IPS DF 6.9 (cell line): ENCODE measurements around the gene LGALS8.
"Not testable (repeated sequence)": the region's sequence is repeated elsewhere in the genome, so short reads cannot be mapped to it uniquely, and the experiment has no call there.

Experiments used
- DNase-seq: peaks from one replicate; pipeline ENCODE4 v3.0.0-alpha.2; 2013; ENCODE audit warnings: low read depth, low spot score
- H3K27ac ChIP-seq: one replicate; pipeline ENCODE4 v1.5.1; 2013; ENCODE audit warnings: low read length, control low read depth
- H3K27me3 ChIP-seq: 2 replicates; pipeline ENCODE4 v1.6.1; 2013; ENCODE audit warnings: mild to moderate bottlenecking, low read length; ENCODE audit not compliant: control insufficient read depth, insufficient read depth
- H3K36me3 ChIP-seq: 2 replicates; pipeline ENCODE4 v1.6.1; 2013; ENCODE audit warnings: low read length; ENCODE audit not compliant: control insufficient read depth, insufficient read depth
- H3K4me1 ChIP-seq: 2 replicates; pipeline ENCODE4 v1.6.1; 2013; ENCODE audit warnings: low read length; ENCODE audit not compliant: control insufficient read depth, insufficient read depth
- H3K4me3 ChIP-seq: 2 replicates; pipeline ENCODE4 v1.5.1; 2013; ENCODE audit warnings: mild to moderate bottlenecking, low read length
- H3K9me3 ChIP-seq: 2 replicates; pipeline ENCODE4 v1.6.1; 2013; ENCODE audit warnings: low read length, inconsistent platforms; ENCODE audit not compliant: control insufficient read depth, insufficient read depth
- WGBS: extraction: QIAGEN DNeasy Blood & Tissue Kit; methylation state at CpG from one replicate; pipeline ENCODE4 v1.1.7; 2013; ENCODE audit warnings: mixed read lengths, missing lambda C conversion rate; ENCODE audit not compliant: insufficient read length, insufficient coverage; 5-methylcytosine and 5-hydroxymethylcytosine counted together

The LGALS8 gene

DNA sequence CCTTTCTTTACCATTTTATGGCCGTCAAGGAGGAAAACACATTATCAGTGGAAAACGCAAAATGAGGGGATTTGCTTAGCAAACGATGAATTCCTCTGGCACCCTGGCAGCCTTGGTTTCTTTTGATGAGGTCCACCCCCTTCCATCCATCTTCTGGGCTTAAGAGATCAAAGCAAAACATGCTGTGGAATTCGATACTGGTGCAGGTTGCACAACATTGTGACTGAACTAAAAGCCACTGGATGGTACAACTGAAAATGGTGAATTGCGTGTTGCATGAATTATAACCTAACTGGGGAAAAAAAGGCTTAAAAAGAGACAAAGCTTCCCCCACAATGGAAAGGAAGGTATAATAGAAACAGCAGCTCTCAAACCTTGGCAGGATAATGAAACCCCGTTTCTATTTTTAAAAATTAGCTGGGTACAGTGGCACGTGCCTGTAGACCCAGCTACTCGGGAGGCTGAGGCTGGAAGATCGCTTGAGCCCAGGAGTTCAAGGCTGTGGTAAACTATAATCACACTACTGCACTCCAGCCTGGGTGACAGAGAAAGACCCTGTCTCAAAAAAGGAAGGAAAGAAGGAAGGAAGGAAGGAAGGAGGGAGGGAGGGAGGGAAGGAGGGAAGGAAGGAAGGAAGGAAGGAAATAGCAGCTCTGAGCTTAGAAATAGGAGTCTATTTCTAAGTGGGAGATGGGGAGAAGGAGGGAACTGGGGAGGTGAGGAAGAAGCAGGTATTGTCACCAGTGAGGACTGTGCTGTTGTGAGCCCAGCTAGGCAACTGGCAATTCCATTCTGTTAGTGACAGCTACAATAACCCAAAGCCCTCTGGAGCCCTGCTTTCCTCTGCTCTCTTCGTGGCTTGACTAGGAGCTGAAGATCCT lies 29.0 kb upstream of the LGALS8 start:
- H3K9me3 ChIP-seq = no peaks in the 10 kb centered on the region
- H3K4me1 ChIP-seq = peaks cover 2% of the 10 kb centered on the region; the same call in 1 of the 2 replicates
- no peak overlapping the region for H3K27ac ChIP-seq
- no peak overlapping the region for H3K4me3 ChIP-seq
- no peak for DNase-seq
- no peaks in the 10 kb centered on the region for H3K27me3 ChIP-seq
- H3K36me3 ChIP-seq = no peaks in the 10 kb centered on the region
- WGBS = no CpG with 5 or more reads among the region's 10 CpGs

DNA sequence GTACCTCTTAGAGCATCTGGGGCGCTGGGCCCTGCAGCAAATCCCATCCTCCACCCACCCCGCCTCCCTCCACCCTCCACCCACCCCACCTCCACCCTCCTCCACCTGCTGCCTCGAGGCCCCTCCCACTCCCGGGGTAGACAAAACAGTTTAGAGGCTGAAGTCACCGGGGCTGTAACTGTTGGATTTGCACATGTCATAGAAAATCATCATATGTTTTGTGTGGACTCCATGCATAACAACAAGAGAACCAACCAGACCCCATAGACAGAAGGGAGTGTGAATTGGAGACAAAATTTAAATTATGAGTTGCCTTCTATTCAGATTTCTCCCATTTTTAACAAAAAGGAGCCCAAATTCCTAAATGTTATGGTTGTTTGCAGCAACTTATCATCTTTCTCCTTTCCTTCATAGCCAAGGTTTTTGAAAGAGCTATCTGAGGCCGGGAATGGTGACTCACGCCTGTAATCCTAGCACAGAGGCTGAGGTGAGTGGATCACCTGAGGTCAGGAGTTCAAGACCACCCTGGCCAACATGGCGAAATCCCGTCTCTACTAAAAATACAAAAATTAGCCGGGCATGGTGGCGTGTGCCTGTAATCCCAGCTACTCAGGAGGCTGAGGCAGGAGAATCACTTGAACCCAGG lies 28.2 kb upstream of the LGALS8 start:
- Histone ChIP-seq H3K9me3 (no peaks in the 10 kb centered on the region), H3K27me3 (no peaks in the 10 kb centered on the region), H3K36me3 (no peaks in the 10 kb centered on the region), H3K4me3 (no peak overlapping the region), H3K27ac (no peak overlapping the region), H3K4me1 (peaks cover 2% of the 10 kb centered on the region; the same call in 1 of the 2 replicates)
- WGBS = no CpG with 5 or more reads among the region's 11 CpGs
- DNase-seq = no peak

DNA sequence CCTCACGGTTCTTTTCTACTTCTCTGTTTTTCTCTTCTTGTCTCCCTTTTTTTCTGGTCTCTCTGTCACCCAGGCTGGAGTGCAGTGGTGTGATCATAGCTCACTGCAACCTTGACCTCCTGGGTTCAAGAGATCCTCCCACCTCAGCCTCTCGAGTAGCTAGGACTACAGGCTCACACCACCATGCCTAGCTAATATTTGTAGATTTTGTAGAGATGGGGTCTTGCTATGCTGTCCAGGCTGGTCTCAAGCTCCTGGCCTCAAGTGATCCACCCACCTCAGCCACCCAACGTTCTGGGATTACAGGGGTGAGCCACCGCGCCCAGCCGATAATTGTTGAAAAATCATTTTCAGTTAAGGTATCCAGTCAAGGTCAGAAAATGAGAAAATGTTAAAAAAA lies 25.9 kb upstream of the LGALS8 start:
- Histone ChIP-seq H3K27ac (no peak overlapping the region), H3K4me1 (peaks cover 2% of the 10 kb centered on the region; the same call in 1 of the 2 replicates), H3K9me3 (no peaks in the 10 kb centered on the region), H3K36me3 (no peaks in the 10 kb centered on the region), H3K4me3 (no peak overlapping the region), H3K27me3 (no peaks in the 10 kb centered on the region)
- WGBS = no CpG with 5 or more reads among the region's 6 CpGs
- DNase-seq = no peak

DNA sequence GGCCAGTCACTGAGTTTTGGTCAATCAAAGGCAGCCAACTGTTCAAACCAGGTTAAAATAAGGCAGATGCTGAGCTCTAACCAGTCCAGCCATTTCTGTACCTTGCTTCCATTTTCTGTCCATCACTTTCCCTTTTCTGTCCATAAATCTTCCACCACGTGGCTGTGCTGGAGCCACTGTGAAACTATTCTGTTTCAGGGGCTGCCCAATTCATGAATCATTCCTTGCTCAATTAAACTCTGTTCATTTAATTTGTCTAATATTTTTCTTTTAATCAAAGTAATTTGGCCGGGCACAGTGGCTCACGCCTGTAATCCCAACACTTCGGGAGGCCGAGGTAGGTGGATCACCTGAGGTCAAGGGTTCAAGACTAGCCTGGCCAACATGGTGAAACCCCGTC lies 22.7 kb upstream of the LGALS8 start:
- no peak overlapping the region for H3K4me3 ChIP-seq
- no CpG with 5 or more reads among the region's 6 CpGs for WGBS
- H3K27ac ChIP-seq = no peak overlapping the region
- H3K27me3 ChIP-seq = no peaks in the 10 kb centered on the region
- H3K4me1 ChIP-seq = no peaks in the 10 kb centered on the region
- no peaks in the 10 kb centered on the region for H3K36me3 ChIP-seq
- no peaks in the 10 kb centered on the region for H3K9me3 ChIP-seq
- no peak for DNase-seq

DNA sequence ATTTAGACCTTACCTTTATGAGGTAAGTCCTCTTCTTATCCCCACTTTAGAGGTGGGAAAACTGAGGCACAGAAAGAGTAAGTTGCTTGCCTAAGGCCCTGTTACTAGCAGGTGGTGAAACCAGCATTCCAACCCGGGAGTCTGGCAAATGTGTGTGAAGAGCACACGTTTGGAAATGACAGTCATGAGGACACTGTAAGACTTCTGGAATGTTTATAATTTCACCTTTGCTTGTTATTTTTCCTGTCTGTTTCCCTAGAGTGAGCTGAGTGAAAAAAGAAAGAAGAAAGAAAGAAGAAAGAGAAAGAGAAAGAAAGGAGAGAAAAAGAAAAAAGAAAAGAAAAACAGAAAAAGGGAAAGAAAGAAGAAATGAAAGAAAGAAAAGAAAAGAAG lies 21.2 kb upstream of the LGALS8 start:
- Histone ChIP-seq H3K9me3 (no peaks in the 10 kb centered on the region), H3K36me3 (no peaks in the 10 kb centered on the region), H3K27me3 (no peaks in the 10 kb centered on the region), H3K27ac (no peak overlapping the region), H3K4me1 (no peaks in the 10 kb centered on the region), H3K4me3 (no peak overlapping the region)
- no peak for DNase-seq
- WGBS = no CpG with 5 or more reads among the region's 2 CpGs

DNA sequence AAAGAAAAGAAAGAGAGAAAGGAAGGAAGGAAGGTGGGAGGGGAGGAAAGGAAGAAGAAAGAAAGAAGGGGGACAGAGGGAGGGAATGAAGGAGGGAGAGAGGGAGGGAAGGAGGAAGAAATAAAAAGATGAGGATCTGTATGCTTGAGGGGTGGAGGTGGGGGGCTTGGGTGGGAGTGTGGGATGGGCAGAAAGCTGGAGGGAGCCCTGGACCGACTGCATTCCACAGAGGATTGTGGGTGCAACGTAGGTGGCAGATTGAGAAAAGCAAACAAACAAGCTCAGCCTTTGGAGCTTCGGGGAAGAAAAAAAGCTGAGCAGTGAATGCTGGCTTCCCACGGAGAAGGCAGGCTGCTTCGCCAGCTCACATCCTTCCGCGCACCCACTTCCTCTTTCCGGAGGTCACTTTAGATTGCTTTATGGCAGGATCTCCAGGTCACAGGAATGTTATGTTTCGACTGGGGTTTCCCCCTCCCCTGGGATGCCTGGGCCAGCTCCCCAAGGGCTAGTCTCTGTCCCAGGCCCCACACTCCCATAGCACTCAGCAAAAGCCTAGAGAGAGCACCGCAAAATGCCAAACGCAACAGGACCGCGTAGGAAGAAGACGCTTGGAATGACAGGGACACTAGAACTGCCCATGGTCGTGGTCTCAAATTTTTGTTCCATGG lies 20.7 kb upstream of the LGALS8 start:
- H3K27ac ChIP-seq = no peak overlapping the region
- H3K27me3 ChIP-seq = no peaks in the 10 kb centered on the region
- H3K9me3 ChIP-seq = no peaks in the 10 kb centered on the region
- DNase-seq = no peak
- no peak overlapping the region for H3K4me3 ChIP-seq
- no peaks in the 10 kb centered on the region for H3K4me1 ChIP-seq
- WGBS = no CpG with 5 or more reads among the region's 15 CpGs
- H3K36me3 ChIP-seq = no peaks in the 10 kb centered on the region

DNA sequence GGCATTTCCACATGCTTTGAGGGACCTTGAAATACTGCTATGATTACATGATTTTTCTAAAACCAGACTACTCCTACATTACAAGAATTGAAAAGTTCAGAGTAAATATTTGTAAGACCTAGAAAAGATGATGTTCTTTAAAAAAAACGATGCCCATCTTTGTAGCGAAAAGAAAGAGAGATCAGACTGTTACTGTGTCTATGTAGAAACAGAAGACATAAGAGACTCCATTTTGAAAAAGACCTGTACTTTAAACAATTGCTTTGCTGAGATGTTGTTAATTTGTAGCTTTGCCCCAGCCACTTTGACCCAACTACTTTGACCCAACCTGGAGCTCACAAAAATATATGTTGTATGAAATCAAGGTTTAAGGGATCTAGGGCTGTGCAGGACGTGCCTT lies 19.4 kb upstream of the LGALS8 start:
- H3K27me3 ChIP-seq, DNase-seq, H3K4me3 ChIP-seq, H3K27ac ChIP-seq, H3K9me3 ChIP-seq, H3K36me3 ChIP-seq, H3K4me1 ChIP-seq: not testable (repeated sequence)
- WGBS = no CpG with 5 or more reads among the region's 3 CpGs

DNA sequence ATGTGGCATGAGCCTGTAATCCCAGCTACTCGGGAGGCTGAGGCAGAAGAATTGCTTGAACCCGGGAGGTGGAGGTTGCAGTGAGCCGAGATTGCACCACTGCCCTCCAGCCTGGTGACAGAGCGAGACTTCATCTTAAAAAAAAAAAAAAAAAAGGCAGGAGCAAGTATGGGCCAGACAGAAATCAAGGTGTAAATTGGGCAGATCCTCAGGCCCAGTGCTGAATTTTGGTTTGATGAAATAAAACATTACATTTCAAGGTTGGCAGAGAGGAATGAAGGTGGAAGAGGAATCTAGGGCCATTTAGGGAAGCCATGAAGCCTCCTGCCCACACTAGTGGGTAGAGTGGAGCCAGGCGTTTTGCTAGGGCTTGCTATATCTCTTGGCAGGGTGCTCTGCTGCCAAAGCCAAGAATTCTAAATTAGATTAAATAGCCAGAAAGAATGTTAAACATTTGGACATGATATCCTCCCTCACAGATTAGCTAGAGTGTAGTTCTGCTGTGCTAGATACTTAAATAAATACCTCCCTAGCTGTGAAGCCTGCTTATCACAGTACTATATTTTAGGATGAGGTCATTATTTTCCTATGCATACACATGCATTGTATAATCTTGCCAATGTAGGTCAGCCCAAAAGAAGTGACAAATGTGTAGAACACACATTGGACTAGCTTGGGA lies 16.6 kb upstream of the LGALS8 start:
- H3K27me3 ChIP-seq = no peaks in the 10 kb centered on the region
- no peak overlapping the region for H3K27ac ChIP-seq
- no CpG with 5 or more reads among the region's 5 CpGs for WGBS
- no peak overlapping the region for H3K4me3 ChIP-seq
- no peaks in the 10 kb centered on the region for H3K36me3 ChIP-seq
- no peaks in the 10 kb centered on the region for H3K4me1 ChIP-seq
- no peaks in the 10 kb centered on the region for H3K9me3 ChIP-seq
- DNase-seq = no peak

DNA sequence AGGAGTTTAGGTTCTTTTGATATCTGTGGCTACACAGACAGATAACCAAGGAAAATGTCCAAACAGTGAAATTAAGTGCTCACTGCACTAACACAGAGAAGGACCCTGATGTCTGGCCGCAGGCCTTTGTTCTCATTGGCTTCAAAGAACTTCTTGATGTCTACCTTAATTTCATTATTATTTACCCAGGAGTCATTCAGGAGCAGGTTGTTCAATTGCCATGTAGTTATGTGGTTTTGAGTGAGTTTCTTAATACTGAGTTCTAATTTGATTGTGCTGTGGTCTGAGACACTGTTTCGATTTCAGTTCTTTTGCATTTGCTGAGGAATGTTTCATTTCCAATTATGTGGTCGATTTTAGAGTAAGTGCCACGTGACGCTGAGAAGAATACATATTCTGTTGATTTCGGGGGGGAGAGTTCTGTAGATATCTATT lies 15.2 kb upstream of the LGALS8 start:
- Histone ChIP-seq H3K9me3 (no peaks in the 10 kb centered on the region), H3K27ac (no peak overlapping the region), H3K4me1 (no peaks in the 10 kb centered on the region), H3K4me3 (no peak overlapping the region), H3K36me3 (no peaks in the 10 kb centered on the region), H3K27me3 (no peaks in the 10 kb centered on the region)
- WGBS = no CpG with 5 or more reads among the region's 6 CpGs
- no peak for DNase-seq

DNA sequence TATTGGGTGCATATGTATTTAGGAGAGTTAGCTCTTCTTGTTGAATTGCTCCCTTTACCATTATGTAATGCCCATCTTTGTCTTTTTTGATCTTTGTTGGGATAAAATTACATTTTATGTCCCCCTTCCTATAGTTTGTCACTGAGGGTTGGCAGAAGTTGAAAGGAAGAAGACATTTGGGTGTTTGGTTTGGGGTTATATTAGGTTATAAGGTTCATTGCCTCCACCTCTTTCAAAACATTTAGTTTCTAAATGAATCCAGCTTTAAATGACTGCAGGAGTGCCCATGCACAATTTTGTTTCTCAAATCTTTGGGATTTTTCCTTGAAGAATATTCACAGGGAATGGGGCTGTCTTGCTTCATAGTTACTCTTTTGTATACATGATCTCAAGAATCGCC lies 14.6 kb upstream of the LGALS8 start:
- Histone ChIP-seq H3K27me3 (no peaks in the 10 kb centered on the region), H3K36me3 (no peaks in the 10 kb centered on the region), H3K9me3 (no peaks in the 10 kb centered on the region), H3K27ac (no peak overlapping the region), H3K4me3 (no peak overlapping the region), H3K4me1 (no peaks in the 10 kb centered on the region)
- DNase-seq = no peak
- no CpG with 5 or more reads among the region's 1 CpG for WGBS
